Jurkat, Clone E6-1 (cell line): ENCODE results near the gene NDUFB3.
A peak's percentile ranks its signal among the peaks of the same experiment; 100 is the strongest.
"Not testable (repeated sequence)": the region's sequence is repeated elsewhere in the genome, so short reads cannot be mapped to it uniquely, and the experiment has no call there.

Source experiments
- DNase-seq: peaks from one replicate; pipeline ENCODE4 v3.0.0-alpha.2; 2011; ENCODE audit warnings: low read depth, low spot score
- H3K4me3 ChIP-seq: 2 replicates; pipeline ENCODE4 v1.5.1; 2011; ENCODE audit warnings: mild to moderate bottlenecking, low read length, control low read depth, moderate library complexity

NDUFB3 gene

GRCh38 chr2:201074996-201075395 lies 3.2 kb downstream of the NDUFB3 start:
- no peak overlapping the region for H3K4me3 ChIP-seq
- DNase-seq = no peak

DNA sequence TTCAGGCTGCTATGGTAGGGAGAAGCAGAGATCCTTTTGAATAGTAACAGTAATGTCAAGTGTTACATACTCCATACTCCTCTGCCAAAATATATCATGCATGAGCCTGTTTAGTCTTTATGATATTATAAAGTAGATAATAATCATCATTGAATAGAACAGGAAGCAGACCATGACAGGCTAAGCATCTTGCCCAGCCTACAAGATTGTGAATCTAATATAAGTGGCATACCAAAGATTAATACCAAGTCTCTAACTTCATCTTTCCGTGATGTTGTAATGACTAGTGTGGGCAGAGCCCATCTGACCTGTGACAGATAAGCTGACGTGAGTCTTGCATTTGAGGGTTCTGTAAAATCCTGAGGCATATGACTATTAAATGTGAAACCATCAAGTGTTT lies 13.1 kb downstream of the NDUFB3 start:
- H3K4me3 ChIP-seq = no peak overlapping the region
- no peak for DNase-seq

DNA sequence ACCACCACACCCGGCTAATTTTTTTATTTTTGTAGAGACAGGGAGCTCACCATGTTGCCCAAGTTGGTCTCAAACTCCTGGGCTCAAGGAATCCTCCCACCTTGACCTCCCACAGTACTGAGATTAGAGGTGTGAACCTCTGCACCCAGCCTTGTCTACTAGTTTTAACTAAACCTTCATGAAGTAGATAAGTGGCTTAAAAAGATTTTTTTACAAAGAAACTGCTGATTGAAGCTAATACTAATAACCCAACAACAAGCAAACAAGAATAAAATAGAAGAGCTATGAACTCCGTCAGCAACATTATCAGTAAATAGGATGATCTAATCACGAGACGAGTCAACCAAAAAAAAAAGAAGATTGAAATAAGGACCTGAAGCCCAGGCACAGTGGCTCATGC lies 18.8 kb downstream of the NDUFB3 start:
- no peak for DNase-seq
- H3K4me3 ChIP-seq = no peak overlapping the region

DNA sequence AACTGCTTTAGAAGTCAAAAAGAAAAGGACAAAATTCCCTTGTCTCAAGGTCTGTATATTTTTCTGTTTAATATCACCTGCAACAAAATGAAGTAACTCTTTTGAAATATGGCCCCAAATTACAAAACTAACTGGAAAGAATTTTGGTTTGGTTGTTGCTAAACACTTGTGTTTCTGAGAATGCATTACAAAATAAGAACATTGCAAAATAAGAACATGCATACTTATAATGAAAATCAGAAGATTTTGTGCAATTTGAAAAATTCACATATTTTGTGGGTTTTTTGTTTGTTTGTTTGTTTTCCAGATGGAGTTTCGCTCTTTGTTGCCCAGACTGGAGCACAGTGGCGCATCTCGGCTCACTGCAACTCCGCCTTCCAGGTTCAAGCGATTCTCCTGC lies 21.8 kb downstream of the NDUFB3 start:
- H3K4me3 ChIP-seq = no peak overlapping the region
- DNase-seq = no peak

- no peak overlapping the region for H3K4me3 ChIP-seq
- no peak for DNase-seq
Measured at GRCh38 chr2:201100497-201100896, 28.7 kb downstream of the NDUFB3 start.

DNA sequence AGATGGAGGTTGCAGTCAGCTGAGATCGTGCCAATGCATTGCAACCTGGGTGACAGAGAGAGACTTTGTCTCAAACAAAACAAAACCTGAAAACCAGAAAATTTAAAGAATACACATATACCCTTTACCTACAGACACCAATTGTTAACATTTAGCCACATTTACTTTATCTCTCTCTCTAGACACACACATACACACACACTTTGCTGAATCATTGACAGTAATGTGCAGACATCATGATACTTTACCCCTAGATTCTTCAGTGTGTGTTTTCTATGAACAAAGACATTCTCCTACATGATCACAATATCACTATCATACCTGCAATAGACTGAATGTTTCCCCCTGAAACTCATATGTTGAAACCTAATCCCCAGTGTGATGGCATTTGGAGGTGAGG lies 34.0 kb downstream of the NDUFB3 start:
- H3K4me3 ChIP-seq = no peak overlapping the region
- no peak for DNase-seq

DNA sequence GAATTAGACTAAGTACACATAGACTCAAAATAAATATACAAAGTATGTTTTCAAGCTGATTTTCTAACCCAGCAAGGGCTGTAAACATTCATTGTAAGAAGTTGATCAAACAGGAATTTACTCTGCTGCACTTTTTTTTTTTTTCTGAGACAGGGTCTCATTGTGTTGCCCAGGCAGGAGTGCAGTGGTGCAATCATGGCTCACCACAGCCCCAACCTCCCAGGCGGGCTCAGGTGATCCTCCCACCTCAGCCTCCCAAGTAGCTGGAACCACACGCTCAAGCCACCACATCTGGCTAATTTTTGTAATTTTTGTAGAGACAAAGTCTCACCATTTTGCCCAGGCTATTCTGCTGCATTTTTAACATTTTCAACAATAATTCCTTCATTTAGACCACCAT lies 35.8 kb downstream of the NDUFB3 start:
- no peak for DNase-seq
- H3K4me3 ChIP-seq = no peak overlapping the region

DNA sequence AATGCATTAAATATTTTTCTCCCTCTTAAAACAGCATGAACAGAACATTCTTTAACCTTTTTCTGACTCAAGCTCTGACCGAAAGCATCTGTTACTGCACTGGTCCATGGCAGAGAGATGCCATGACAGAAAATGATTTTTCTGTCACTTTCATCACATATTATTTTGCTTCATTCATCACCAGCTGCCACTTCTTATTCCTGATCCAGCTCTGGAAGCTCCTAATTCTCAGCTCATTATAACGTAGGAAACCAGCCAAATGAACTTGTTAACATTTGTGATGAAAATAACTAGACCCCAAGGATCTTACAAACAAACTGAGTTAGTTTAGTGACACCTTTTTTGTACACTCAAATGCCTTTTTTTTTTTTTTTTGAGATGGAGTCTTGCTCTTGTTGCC lies 36.5 kb downstream of the NDUFB3 start:
- no peak for DNase-seq
- H3K4me3 ChIP-seq = no peak overlapping the region

- no peak for DNase-seq
- H3K4me3 ChIP-seq = no peak overlapping the region
Measured at GRCh38 chr2:201109186-201109585, 37.4 kb downstream of the NDUFB3 start.

DNA sequence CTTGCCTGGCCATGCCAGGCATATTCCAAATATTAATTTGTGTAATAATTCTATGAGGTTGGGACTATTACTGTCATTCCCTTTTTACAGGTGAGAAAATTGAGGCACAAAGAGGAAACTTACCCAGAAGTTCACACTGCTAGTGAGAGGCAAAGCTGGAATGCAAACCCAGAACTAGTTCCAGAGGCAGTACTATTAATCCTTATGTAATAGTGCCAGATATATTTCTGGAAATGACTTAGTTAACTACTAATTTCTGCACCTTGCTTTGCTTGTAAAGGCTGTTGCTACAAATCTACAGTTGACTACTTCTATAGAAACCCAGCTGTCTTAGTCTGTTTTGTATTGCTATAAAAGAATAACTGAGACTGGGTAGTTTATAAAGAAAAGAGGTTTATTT lies 38.8 kb downstream of the NDUFB3 start:
- no peak for DNase-seq
- no peak overlapping the region for H3K4me3 ChIP-seq

DNA sequence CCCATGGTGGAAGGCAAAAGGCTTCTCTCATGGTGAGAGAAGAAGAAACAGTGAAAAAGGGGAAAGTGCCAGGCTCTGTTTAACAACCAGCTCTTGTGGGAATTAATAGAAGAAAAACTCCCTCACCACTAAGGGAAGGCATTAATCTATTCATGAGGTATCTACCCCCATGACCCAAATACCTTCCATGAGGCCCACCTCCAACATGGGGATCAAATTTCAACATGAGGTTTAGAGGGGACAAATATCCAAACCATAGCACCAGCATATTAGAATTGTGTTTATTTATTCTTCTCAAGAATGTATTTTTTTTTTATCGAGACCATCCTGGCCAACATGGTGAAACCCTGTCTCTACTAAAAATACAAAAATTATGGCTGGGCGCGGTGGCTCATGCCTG lies 39.3 kb downstream of the NDUFB3 start:
- DNase-seq = no peak
- H3K4me3 ChIP-seq = no peak overlapping the region

DNA sequence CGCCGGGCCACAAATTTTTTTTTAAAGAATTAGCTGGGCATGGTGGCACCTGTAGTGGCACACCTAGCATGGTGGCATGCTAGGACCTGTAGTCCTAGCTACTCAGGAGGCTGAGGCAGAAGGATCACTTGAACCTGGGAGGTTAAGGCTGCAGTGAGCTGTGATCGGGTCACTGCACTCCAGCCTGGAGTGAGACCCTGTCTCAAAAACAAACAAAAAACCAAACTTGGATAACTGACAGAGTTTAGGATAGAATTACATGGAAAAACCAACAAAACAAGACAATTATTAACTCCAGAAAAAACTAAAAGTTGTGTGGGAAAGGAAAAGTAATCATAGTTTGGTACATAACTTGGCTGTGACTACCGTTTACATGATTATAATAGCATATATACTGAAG lies 42.5 kb downstream of the NDUFB3 start:
- DNase-seq = no peak
- H3K4me3 ChIP-seq = no peak overlapping the region

DNA sequence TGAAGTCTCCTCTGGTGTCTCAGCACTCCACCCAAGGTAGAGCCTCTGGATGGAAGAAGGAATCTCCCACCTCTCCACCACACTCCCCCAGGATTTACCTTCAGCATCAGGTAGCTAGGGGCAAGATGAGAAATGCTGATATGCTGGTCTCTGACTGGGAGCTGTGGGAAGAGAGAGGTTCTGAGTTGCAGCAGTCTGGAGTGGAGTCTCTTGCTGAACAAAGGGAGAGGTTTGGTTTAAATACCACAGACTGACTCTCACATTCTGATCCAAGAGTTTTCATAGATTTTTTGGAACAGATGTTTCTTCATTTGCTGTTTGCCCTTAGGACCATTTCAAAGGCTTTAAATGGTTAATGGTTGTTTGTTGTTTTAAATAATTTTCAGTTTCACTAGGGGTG lies 43.0 kb downstream of the NDUFB3 start:
- H3K4me3 ChIP-seq = no peak overlapping the region
- DNase-seq = no peak

- DNase-seq = peak; percentile 57
Measured at GRCh38 chr2:201116115-201116958, 44.5 kb downstream of the NDUFB3 start, which contains the start of gene CFLAR. CFLAR (plus strand) TSS chr2:201116164; CDS start chr2:201129866, 13,702 bp downstream.

DNA sequence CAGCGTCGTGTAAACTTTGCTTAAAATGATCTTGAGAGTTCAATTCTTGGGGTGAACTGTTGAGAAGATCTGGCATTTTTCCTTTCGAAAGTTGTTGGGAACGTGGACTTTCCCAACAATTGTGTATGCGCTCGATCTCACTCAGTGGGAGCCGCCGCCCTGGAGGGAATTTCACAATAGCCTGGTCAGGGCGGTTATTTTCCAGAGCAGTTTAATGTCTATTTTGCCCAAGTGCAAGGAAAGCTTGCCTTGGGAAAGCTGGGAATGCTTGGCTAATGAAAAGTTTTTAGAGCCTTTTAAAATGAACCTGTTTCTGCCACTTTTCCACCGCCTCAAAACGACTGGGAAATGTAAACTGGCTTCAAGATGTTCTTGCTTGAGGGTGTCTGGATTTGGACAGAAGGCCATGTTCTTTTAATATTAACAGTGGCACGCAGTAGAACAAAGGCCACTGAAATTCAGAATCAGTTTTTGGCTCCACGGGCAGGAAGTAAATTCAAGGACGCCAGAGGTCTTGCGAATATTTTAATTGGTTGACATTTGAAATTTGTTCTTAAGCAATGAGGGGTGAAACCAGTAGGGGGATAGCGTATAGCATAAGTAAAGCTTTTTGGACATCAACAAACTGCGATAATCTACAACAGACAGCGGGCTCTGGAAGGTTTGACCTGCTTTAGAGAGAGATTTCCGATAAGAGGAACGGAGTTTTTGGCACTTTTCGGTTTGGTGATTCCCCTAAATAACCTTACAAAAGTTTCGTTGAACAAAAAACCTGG lies 45.3 kb downstream of the NDUFB3 start:
- H3K4me3 ChIP-seq = peak overlapping the region; percentile 82
- DNase-seq = peak; percentile 94

More at GRCh38 chr2:201116115-201116958, 44.5 kb downstream of the NDUFB3 start, which contains the start of gene CFLAR:
- peak within 1 kb of the TSS; percentile 82 for H3K4me3 ChIP-seq

- peak overlapping the region; percentile 82 for H3K4me3 ChIP-seq
- not testable (repeated sequence) for DNase-seq
Measured at GRCh38 chr2:201117735-201118094, 45.9 kb downstream of the NDUFB3 start.

DNA sequence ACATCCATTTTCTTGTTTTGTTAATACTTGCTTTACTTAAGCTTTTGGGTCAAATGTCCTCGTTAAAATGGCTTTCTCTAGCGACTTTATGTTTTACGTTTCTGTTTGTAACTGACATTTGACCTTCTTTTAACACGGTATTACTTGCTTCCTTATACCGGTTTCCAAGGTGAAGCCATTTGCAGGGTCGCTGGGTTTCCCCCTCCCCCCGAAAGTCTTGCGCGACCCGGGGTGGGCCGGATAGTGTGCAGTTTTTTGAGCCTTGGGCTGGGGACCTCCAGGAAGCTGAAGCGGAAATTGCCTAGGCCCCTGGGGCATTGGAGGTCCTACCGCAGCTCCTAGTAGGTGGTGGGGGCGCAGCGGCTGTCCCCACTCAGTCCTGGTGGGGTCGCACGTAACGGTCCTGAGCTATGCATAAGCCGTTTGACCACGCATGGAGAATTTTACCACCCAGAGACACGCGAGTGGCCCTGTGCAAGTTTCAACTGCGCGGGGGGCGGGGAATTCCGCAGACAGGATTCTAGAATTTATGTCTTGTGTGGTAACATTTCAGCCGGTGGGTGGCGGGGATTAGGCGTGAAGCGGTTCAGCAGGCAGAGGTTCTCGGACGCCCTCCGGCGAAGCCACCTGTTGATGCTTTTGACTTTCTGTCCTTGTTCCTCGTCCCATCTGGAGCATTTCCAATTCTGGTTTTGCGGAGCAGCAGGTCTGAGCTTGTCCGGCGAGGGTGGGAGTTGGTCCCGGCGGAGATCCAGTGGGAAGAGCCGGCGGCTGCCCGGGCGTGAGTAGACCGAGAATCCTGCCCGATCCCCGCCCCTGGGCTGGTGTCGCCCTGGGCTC lies 46.5 kb downstream of the NDUFB3 start:
- peak; percentile 82 for DNase-seq

DNA sequence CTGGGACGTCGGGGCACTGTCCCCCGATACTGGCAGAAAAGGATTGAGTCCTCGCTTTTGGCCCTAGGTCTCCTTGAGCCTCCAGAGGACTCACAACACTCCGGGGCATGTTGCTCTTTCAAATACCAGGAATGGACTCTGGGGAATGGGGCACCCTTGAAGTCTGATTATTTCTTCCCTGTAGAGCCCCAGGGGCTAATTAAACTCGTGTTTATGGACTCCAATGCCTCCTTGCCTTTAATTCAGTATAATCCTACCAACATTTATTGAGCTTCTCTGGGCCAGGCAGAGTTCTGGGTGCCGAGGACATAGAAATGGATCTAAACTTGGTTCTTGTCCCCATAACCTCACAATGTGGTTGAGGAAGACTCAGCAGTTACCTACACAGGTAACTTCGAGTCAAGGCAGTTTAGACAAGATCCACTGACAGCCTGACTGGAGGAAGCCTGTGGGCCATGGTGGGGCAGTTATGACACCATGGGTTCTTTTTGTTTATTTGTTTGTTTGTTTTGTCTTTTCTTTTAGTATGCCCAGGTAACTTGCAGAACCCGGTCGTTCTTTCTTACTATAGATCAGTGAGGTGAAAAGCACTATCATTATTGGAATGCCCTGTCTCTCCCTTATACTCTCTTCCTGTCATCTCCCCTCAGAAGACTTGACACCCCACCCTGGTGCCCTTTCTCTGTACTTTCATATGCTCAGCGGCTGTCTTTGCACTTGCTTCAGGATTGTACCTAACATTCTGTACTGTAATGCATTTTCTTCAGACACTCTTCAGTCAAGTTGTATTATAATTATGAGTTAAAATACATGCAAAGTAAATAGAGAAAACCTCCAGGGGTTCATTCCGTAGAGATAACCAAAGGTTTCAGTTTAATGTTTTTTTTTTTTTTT lies 47.4 kb downstream of the NDUFB3 start:
- no peak for DNase-seq

More for the DNA sequence above, 46.5 kb downstream of the NDUFB3 start:
- H3K4me3 ChIP-seq = peak overlapping the region; percentile 82

GRCh38 chr2:201122276-201122675 lies 50.5 kb downstream of the NDUFB3 start:
- no peak for DNase-seq
- H3K4me3 ChIP-seq = no peak overlapping the region

More for the DNA sequence above, 47.4 kb downstream of the NDUFB3 start:
- H3K4me3 ChIP-seq = peak overlapping the region; percentile 82
